ENCODE results near the gene BUD13. TPM values are rescaled to one million over a fixed set of nuclear protein-coding genes. Genes with fewer than 3 reads are reported as not detected.

Gene BUD13
- total RNA-seq, 2 donors from 2014 or later = 22.3 to 29.1 TPM

GRCh38 chr11:116750070-116750718, 22.6 kb downstream of the BUD13 start:
- H3K4me1 Mint-ChIP-seq = no peaks in the 10 kb centered on the region
- WGBS, 2 experiments (ENCODE audit: insufficient coverage in 1 of 2, insufficient read length in 1 of 2) = 88 to 100% methylated on average over 2 of the region's 2 CpGs
- peaks cover 92% of the 10 kb centered on the region for H3K36me3 ChIP-seq (ENCODE audit: control insufficient read depth, insufficient read depth, low read length)
- H3K4me1 ChIP-seq (ENCODE audit: control insufficient read depth, insufficient read depth, low read length) = no peaks in the 10 kb centered on the region
- no peak overlapping the region for H3K27ac Mint-ChIP-seq
- TF ChIP-seq CTCF (conservative IDR thresholded peaks at IDR 0.05) = no peak
- H3K9me3 ChIP-seq (ENCODE audit: control insufficient read depth, low read length) = peaks cover 15% of the 10 kb centered on the region
- no peak overlapping the region for H3K4me3 Mint-ChIP-seq
- peaks cover 46% of the 10 kb centered on the region for H3K36me3 Mint-ChIP-seq (ENCODE audit: low read depth)
- H3K4me3 ChIP-seq (ENCODE audit: low read length) = no peak overlapping the region
- no peaks in the 10 kb centered on the region for H3K9me3 Mint-ChIP-seq
- H3K27me3 Mint-ChIP-seq (ENCODE audit: insufficient read depth) = no peaks in the 10 kb centered on the region
- no peaks in the 10 kb centered on the region for H3K27me3 ChIP-seq (ENCODE audit: control insufficient read depth, insufficient read depth, low read length, poor library complexity, severe bottlenecking)
- no peak overlapping the region for H3K9ac ChIP-seq (ENCODE audit: extremely low read depth, low read length, poor library complexity, severe bottlenecking)
- no peak for DNase-seq
- no peak overlapping the region for H3K27ac ChIP-seq (ENCODE audit: low read depth, low read length)

GRCh38 chr11:116742104-116742503, 30.7 kb downstream of the BUD13 start:
- no peak overlapping the region for H3K27ac ChIP-seq (ENCODE audit: low read depth, low read length)
- no peaks in the 10 kb centered on the region for H3K27me3 Mint-ChIP-seq (ENCODE audit: insufficient read depth)
- peaks cover 13% of the 10 kb centered on the region for H3K36me3 Mint-ChIP-seq (ENCODE audit: low read depth)
- H3K9ac ChIP-seq (ENCODE audit: extremely low read depth, low read length, poor library complexity, severe bottlenecking) = no peak overlapping the region
- peaks cover 14% of the 10 kb centered on the region for H3K36me3 ChIP-seq (ENCODE audit: control insufficient read depth, insufficient read depth, low read length)
- peaks cover 28% of the 10 kb centered on the region for H3K4me1 Mint-ChIP-seq
- no peak for TF ChIP-seq CTCF (conservative IDR thresholded peaks at IDR 0.05)
- no peaks in the 10 kb centered on the region for H3K9me3 Mint-ChIP-seq
- peak; percentile 56 for DNase-seq
- H3K9me3 ChIP-seq (ENCODE audit: control insufficient read depth, low read length) = no peaks in the 10 kb centered on the region
- H3K4me3 Mint-ChIP-seq = no peak overlapping the region
- H3K27ac Mint-ChIP-seq = peak overlapping the region; percentile 27
- no peaks in the 10 kb centered on the region for H3K27me3 ChIP-seq (ENCODE audit: control insufficient read depth, insufficient read depth, low read length, poor library complexity, severe bottlenecking)
- 75 to 89% methylated on average over 5 of the region's 6 CpGs for whole genome bisulfite sequencing, 2 experiments (ENCODE audit: insufficient coverage in 1 of 2, insufficient read length in 1 of 2)
- no peaks in the 10 kb centered on the region for H3K4me1 ChIP-seq (ENCODE audit: control insufficient read depth, insufficient read depth, low read length)
- no peak overlapping the region for H3K4me3 ChIP-seq (ENCODE audit: low read length)

- Histone ChIP-seq H3K4me3 (ENCODE audit: low read length) (no peak overlapping the region), H3K4me1 (ENCODE audit: control insufficient read depth, insufficient read depth, low read length) (no peaks in the 10 kb centered on the region), H3K27ac (ENCODE audit: low read depth, low read length) (no peak overlapping the region), H3K9ac (ENCODE audit: extremely low read depth, low read length, poor library complexity, severe bottlenecking) (no peak overlapping the region), H3K36me3 (ENCODE audit: control insufficient read depth, insufficient read depth, low read length) (peaks cover 4% of the 10 kb centered on the region), H3K9me3 (ENCODE audit: control insufficient read depth, low read length) (no peaks in the 10 kb centered on the region), H3K27me3 (ENCODE audit: control insufficient read depth, insufficient read depth, low read length, poor library complexity, severe bottlenecking) (no peaks in the 10 kb centered on the region)
- Mint-ChIP-seq H3K27me3 (ENCODE audit: insufficient read depth) (no peaks in the 10 kb centered on the region), H3K9me3 (no peaks in the 10 kb centered on the region), H3K4me1 (peaks cover 28% of the 10 kb centered on the region), H3K27ac (no peak overlapping the region), H3K36me3 (ENCODE audit: low read depth) (peaks cover 10% of the 10 kb centered on the region), H3K4me3 (no peak overlapping the region)
- TF ChIP-seq CTCF (conservative IDR thresholded peaks at IDR 0.05) = no peak
- DNase-seq = no peak
- 92 to 94% methylated on average over 3 of the region's 4 CpGs for WGBS, 2 experiments (ENCODE audit: insufficient coverage in 1 of 2, insufficient read length in 1 of 2)
Measured at GRCh38 chr11:116740741-116741140, 32.0 kb downstream of the BUD13 start.
